Activated effector memory CD4-positive, alpha-beta T cell treated with Interleukin-2 at 50 U/mL for 16 hours (primary cell): ENCODE data around the gene SLIT1.

Experiments
- DNase-seq: peaks from one replicate; pipeline ENCODE4 v3.0.0-alpha.2; 2020

The SLIT1 gene

DNA sequence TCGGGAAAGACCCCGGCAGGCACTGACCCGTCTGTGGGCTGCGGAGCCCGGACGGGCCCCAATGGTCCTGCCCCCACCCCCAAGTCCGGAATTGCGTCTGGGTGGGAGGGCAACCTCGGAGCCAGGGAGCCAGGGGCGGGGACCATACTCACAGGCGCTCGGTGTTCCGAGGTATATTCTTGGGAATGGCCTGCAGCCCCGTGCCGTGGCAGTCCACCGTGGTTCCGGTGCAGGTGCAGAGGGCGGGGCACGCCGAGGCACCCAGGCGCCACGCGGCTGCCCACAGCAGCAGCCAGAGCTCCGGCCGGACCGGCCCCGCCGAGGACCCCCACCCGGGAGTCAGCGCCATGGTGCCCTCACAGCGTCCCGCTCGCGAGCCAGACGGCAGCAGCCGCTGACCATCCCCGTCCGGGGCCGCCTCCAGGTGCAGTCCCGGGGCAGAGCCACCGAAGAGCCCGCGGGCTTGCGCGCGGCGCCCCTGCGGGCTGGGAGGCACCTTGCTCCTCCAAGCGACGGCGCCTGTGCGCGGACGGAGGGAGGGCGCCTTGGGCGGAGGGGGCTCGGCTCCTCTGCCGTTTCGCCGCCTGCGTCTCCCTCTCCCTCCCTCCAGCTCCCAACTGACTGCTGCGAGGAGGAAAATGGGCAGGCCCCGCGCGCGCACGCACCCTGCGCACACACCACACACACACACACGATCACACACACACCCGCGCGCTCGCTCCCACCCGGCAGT lies at the start of gene SLIT1:
Gene SLIT1 (minus strand): TSS at position 634 of the 733 bp plus-strand sequence. CDS start 285 bp downstream, at position 349.
- DNase-seq: no peak

GRCh38 chr10:97235353-97235752 lies 49.6 kb upstream of the SLIT1 start:
- DNase-seq: no peak

DNA sequence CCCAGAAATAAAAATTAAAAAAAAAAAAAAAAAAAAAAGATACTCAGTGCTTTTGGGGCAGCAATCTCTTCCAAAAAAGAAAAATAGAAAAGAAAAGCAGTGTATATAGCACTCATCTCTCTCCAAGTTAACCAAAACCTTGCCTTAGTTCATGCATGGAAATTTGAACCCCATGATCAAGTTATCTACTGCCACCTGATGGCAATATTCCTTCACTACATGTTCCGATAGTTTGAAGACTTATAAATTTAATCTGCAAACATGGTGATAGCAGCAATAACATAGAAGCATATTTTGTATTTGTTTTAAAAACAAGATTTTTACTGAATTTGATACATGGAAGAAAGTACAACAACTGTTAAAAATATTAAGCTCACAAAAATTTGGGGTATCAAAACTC lies 48.6 kb upstream of the SLIT1 start:
- no peak for DNase-seq

DNA sequence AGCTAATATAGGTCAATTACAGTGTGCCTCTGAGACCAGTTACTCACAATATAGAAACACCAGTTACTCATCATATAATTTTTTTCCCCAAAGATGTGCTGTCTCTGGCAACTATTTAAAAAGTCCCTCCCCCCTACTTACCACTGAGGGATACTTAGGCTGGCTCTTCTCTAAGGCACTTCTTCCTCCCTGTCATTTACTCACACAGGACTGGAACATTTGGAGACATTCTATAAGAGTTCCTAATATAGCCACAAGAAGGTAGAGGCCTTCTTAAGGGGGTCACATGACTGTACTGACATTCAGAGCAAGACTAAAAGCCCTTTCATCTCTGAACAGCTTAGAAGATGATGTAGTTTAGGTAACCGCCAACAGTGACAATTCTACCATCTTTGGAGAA lies 44.4 kb upstream of the SLIT1 start:
- DNase-seq: no peak

GRCh38 chr10:97229322-97230015 lies 43.7 kb upstream of the SLIT1 start:
- no peak for DNase-seq

DNA sequence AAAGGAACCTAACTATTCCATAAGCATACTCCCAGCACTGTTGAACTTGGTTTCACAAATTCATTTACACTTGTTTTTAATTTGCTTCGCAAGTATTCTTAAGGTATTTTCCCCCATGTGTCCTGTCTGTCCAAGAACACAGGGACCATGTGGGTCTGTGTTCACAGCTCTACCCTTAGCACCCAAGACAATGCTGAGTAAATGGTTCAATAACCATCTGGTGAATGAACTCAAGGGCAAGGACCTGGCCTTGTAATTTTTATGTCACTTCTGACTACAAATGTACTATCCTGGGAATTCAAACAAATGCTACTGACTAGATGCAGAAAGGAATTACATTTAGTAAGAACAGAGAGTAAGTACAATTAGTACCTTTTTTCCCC lies 43.0 kb upstream of the SLIT1 start:
- DNase-seq: no peak

DNA sequence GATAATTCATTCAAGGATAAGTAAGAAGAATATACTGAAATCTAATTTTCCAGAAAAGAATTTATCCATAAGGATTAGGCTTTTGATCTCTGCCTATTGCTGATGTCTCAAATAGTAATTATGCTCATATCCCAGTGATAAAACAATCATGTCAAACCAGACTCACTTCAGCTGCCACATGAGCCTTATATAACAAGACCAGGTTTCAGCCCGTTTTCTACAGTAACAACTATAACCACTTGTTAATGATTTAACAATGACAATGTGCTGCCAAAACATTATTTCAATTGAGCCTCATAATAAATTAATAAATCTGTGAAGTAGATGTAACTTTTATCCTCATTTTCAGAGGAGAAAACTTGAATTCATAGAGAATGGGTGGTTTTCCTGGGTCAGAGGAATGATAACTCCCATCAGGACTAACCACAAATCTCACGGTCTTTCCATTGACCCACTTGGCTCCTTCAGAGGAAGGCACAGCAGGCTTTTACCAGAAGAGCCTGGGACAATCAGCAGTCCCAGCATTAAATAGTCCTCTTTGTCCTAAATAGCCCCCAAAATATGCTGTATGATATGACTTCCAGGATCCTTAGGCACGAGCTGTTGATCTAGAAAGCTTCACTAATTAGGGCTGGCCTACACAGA lies 42.5 kb upstream of the SLIT1 start:
- no peak for DNase-seq

- DNase-seq: no peak
Measured at GRCh38 chr10:97226398-97226797, 40.6 kb upstream of the SLIT1 start.

DNA sequence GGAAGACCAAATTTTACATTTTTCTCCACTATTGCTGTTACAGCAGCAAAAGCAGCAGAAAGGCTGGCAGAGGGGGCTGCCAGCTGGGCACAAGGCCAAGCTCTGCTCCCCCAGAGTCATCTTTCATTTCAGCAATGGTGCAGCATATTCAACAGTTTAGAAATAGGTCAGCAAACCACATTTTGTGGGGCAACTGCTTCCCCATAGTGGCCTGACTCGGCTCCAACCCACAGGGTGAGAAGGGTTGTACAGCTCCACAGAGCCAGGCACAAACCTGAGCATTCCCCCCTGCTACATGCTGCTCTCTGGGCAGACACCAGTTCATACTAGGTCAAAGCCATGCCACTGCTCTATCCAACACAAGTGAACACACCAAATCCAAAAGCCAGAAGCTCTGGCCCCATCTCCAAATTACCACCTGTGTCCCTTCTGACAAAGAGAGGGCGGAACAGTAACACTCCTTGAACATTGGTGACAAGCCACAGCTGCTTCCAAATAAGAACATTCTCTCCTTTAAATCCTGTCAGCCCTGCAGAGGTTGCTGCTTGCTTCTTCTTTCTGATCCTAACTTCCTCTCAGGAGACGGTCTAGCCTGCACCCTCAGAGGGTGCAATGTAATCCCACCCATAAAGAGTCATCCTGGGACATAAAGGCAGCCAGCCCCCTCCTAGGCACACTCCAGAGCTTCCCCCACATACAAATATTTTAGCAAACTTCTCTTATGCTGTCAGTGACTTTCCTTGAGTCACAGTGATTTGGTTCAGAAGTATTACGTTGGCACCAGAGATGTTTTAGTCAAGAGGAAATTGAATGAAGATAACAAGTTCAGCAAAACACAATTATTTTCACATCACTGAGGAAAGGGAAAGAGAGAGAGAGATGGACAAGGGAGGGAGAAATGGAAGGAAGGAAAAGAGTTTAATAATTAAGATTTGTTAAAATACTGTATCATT lies 39.0 kb upstream of the SLIT1 start:
- DNase-seq: no peak

GRCh38 chr10:97222326-97222961 lies 36.7 kb upstream of the SLIT1 start:
- no peak for DNase-seq

DNA sequence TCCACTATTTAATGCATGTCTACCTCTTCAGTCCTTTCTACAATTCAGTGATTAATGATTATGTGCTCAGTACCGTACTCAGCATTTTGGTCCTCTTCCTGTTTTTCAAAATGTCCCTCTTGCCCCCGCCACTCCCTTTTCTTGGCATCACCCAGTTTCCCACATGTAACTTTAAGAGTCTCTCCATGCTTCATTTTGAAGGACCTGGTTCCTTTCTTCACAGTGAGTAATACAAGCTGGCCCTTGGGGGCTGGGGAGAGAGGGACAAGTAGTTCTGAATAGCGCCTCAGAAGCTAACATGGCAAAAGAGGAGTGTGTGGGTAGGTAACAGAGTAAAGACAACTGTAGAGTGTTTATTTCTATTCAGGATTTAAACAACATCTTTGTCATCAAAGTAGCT lies 34.6 kb upstream of the SLIT1 start:
- no peak for DNase-seq

DNA sequence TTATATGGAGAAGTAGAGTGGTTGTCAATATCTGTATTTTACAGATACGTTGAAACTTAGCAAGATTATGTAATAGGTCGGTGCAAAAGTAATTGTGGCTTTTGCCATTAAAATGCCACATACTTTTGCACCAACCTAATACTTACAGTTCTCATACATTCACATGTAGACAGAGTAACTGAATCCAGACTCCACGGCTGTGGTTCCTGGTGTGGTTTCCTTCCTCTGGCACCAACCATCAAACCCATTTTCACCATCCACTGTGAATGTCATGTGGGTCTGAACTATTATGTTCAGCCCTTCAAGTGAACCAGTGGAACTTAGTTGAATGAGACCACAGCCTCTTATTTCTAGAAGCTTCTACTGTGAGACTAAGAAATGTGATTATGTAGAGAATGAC lies 31.5 kb upstream of the SLIT1 start:
- DNase-seq: no peak

- DNase-seq: no peak
Measured at GRCh38 chr10:97215619-97216260, 30.0 kb upstream of the SLIT1 start.

DNA sequence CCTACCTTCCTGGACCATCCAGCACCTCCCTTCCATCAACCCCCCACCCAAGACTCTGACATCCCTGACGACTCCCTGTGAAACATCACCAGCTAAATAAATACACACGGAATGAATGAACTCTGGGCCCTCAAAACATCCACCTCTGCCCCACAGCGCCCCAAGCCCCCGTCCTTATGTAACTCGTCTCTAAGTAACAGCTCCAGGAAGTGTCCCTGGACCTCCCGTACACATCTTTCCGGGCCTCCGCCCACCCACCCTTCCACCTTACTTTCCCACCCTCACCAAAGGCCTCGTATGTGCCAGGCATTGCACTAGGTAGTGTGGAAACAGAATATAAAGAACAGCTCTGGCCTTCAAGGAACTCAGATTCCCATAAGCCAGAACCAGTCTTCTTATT lies 27.7 kb upstream of the SLIT1 start:
- DNase-seq: no peak

- no peak for DNase-seq
Measured at GRCh38 chr10:97211229-97211628, 25.5 kb upstream of the SLIT1 start.

DNA sequence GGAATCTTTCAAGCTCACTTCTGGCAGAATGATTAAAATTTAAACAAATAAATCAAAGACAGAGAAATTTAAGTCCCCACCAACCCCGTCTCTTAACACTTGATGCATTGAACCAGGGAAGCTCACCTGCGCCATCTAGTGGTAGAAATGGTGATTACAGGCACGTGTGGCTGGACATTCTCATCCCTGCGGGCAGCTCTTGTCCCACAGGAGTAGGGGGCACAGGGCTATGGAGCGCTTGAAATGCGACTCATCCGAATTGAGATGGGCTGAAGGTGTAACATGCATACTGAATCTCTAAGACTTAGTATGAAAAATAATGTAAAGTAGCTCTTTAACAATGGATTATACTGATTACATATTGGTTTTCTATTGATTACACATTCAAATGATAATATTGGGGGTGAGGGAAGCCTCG lies 24.8 kb upstream of the SLIT1 start:
- DNase-seq: peak; percentile 44

DNA sequence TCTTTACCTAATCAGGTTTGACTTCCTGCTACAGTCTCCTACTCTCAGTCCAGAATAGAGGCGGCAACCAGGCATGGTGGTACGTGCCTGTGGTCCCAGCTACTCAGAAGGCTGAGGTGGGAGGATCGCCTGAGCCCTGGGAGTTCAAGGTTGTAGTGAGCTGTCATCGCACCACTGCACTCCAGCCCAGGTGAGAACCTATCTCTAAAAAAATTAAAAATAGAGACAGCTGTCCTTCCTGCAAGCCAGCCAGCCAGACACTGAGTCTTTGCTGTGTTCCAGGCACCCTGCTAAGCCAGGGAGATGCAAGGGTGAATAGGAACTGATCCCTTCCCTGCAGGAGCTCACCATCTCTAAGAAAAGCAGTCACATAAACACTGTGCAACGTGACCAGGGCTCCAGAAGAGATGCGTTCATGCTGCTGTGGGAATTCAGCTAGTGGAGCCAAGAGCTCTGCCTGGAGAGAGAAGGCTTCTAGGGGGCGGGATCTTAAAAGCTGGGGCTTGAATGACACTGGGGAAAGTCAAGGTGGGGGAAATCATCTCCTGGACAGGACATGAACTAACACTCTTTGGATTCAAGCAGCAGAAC lies 22.1 kb upstream of the SLIT1 start:
- no peak for DNase-seq

DNA sequence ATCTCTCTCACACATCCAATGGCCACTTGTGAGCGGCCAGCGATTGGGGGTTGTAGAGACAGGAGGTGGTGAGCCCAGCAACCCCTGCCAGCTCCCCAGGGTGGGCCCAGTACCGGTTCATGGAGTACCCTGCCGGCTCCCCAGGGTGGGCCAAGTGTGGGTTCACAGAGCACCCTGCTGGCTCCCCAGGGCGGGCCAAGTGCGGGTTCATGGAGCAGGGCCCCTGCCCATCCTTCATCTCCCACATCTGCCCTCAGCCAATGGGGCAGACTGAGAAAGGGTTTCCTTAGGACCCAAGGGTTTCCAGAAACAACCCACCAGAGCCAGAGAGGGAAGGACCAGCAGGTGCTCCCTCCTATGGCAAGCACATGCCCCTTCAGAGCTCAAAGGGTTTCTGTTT lies 21.4 kb upstream of the SLIT1 start:
- DNase-seq: no peak

DNA sequence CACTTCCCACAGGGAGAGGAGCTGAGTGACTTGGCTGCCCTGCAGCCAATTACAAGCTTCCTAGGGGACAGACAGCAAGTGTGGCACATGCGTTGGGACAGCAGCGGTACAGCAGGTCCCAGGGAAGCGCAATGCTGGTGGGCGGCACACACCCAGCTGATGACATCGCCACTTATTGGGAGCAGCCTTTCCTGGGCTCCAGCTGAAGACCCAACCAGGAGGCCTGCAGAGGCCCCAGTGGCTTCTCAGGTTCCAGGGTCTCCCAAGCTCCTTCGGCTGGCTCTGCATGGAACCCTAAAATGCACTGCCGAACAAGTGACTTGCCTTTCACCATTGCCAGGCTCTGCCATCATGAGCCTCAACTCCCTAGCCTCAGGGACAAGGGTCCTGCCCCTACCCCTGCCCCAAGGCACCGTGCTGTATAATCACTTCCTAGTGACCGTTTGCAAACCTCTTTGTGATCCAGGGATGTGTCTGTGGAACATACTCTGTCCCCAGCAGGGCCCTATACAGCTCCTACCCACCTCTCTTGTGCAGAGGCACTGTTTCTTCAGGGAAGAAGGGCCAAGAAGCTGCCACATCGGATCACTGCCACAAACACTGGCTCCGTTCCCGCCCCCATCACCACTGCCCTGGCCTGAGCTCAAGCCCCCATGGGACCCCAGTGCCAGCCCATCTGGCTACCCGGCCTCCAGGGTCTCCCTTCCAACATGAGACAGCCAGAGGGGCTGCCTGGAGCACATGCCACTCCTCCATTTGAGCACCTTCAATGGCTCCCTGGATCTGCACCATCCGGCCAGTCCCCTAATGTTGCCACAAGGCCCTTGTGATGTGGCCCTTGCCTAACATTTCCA lies 19.3 kb upstream of the SLIT1 start:
- no peak for DNase-seq

DNA sequence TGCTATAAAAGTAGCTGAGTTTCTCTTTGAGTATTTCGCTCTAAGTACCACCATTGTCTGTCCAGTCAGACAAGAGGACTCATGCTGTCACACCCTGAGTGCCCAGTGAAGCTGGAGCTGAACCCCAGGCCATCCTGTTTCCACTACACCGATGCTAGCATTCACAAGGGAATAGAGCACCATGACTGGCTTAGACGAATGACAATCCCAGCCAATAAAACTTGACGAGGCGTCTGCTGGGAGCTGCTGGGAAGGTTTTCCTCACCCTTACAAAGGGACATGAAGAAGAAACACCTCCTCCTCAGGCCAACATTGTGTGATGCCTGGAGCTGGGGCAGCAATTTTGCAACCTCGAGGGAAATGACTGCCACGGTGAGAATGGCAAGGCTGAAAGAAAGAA lies 17.5 kb upstream of the SLIT1 start:
- DNase-seq: no peak

DNA sequence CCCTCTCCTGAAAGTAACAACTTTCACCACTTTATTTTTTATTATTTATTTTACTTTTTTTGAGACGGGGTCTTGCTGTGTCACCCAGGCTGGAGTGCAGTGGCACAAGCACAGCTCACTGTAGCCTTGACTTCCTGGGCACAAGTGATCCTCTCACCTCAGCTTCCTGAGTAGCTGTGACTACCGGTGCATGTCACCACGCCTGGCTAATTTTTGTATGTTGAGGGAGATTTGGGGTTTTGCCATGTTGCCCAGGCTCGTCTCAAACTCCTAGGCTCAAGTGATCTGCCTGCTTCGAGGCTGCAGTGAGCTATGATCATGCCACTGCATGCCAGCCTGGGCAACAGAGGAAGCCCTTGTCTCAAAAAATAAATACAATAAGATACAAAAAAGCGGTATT lies 14.9 kb upstream of the SLIT1 start:
- no peak for DNase-seq
